Omental fat pad (tissue), 4 donors: ENCODE data around the gene AUTS2. TPM values are rescaled to one million over a fixed set of nuclear protein-coding genes. Genes with fewer than 3 reads are reported as not detected.

Experiments
- ATAC-seq: fragments of 150-250 bp; one replicate; pipeline ENCODE4 v1.9.1; 2016; ENCODE audit warnings: mild to moderate bottlenecking, moderate library complexity; ENCODE audit not compliant: low FRiP score
- DNase-seq: peaks from one replicate; pipeline ENCODE4 v3.0.0-alpha.2; 2019; ENCODE audit warnings: low spot score
- total RNA-seq, 4 donors: library from RNA; depleted of rRNA; stranded (reverse); fragments of >200 nt; gene quantifications; one replicate each; pipeline ENCODE4 v1.1.0, GENCODE V29; 2016
- TF ChIP-seq, protein P1 (sequence below), 3 donors: fragments of 450-650 bp; IDR thresholded peaks; one replicate each; pipeline ENCODE4 v1.5.1; 2016 to 2017; ENCODE audit warnings: antibody characterized with exemption in 3 of 3, mild to moderate bottlenecking in 3 of 3, moderate library complexity in 2 of 3

AUTS2 gene
- total RNA-seq, 4 donors from 2014 or later: 13.2 to 27.0 (median 21.2) TPM

DNA sequence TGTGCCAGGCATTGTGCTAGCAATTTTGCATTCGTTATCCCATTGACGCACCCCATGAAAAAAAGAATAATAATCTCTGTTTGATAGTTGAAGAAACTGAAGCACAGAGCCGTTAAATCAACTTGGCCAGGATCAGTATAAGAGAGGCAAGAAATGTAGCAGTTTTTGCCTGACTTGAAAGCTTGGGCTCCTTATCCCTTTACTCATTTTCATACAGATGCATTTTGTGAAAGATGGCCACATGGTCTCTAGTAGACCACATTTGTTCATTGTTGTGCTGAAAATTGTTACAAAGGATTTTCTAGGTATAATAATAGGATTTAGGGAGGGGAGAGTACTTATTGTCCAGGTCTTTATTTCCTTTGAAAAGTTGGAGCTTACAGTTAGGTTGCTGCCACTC, 14.7 kb downstream of the AUTS2 start:
- ATAC-seq (no peak), DNase-seq (no peak)
- TF ChIP-seq, protein P1, sequence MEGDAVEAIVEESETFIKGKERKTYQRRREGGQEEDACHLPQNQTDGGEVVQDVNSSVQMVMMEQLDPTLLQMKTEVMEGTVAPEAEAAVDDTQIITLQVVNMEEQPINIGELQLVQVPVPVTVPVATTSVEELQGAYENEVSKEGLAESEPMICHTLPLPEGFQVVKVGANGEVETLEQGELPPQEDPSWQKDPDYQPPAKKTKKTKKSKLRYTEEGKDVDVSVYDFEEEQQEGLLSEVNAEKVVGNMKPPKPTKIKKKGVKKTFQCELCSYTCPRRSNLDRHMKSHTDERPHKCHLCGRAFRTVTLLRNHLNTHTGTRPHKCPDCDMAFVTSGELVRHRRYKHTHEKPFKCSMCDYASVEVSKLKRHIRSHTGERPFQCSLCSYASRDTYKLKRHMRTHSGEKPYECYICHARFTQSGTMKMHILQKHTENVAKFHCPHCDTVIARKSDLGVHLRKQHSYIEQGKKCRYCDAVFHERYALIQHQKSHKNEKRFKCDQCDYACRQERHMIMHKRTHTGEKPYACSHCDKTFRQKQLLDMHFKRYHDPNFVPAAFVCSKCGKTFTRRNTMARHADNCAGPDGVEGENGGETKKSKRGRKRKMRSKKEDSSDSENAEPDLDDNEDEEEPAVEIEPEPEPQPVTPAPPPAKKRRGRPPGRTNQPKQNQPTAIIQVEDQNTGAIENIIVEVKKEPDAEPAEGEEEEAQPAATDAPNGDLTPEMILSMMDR (IDR thresholded peaks at IDR 0.05): no peak

DNA sequence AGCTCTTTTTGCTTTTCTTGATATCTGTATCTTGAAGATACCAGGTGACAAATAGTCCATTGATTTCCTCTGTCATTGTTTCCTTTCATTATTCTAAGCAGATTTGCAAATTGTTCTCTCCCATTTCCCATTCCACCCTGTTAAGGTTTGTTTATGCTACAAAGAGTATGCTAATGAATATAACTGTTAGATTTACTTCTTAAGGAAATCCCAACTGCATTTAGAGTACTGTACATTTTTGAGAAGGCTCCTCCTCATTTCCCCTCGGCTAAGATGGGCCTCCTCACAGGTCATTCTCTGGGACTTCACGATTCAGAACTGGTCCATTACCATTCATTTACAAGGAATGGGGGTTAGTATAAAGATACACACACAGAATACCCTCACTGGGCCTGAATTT, 15.6 kb downstream of the AUTS2 start:
- DNase-seq (no peak), ATAC-seq (no peak)

DNA sequence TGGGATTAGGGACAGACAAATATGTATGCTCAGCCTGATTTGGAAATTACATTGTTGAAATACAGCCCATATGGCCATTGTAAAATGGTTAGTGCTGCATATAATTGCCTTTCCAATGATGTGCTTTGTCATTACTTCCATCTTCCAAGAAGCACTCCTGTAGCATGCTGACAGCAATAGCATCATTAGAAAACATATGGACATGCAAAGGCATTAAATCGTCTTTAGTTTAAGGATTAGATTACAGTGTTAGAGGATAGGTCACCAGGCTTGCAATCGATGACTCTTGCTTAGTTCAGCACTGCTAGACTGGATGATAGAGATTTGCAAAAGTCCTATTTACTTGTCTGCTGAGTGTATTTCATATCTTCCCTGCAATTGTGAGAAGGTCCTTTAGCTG, 17.4 kb downstream of the AUTS2 start:
- TF ChIP-seq, protein P1 (IDR thresholded peaks at IDR 0.05): no peak
- DNase-seq (no peak), ATAC-seq (no peak)

More for the DNA sequence above, 15.6 kb downstream of the AUTS2 start:
- TF ChIP-seq, protein P1 (IDR thresholded peaks at IDR 0.05): no peak

DNA sequence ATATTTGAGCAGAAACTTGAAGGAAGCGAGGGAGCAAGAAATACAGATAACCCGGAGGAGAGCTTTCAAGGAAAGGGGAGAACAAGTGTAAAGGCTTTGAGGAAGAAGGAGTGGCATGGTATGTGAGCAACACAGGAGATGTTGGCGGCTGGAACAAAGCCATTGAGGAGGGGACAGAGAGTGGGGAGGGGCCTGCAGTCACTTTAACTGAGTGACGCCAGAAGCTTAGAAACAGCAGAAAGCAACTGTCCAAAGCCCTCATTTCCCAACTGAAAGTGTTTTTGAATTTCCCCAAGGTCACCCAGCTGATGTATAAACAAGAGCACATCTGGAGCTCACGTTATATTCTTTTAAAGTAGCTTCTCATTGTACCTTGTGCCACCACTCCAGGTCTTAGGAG, 19.1 kb downstream of the AUTS2 start:
- DNase-seq (no peak), ATAC-seq (no peak)
- TF ChIP-seq, protein P1 (IDR thresholded peaks at IDR 0.05): no peak

DNA sequence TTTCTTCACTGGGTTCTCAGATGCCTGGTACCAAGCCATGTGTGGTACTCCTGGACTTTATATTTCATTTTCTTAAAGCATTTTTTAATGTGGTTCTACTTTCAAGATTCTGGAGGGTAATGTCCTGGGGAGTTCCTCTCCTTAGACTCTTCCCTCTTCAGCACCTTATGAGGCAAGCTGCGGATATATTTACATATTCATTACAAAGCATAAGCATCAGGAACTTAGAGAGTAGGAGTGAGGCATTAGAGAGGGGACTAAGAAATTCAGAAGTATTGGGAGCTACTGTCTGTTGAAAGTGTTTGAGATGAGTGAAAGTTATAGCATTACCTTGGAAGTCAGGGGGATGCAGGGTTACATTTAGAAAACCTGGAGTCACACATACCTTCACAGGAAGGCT, 20.8 kb downstream of the AUTS2 start:
- TF ChIP-seq, protein P1 (IDR thresholded peaks at IDR 0.05): no peak
- ATAC-seq (no peak), DNase-seq (no peak)

DNA sequence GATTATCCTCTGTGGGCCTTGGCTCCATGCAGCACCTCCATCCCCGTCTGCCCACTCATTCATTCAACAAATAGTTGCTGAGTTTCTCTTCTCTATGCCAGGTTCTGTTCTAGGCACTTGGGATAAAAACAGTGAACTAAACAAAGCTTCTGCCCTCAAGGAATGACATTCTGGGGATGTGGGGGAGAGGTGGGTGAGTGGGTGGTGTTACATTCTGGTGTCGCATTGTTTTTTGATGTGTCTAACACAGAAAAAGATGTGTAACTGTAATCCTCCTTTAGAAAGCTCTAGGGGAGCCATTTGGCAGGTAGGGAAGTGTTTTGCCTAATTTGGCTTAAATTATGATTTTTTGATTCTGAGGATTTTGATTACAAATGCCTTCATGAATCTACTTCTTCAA, 21.4 kb downstream of the AUTS2 start:
- TF ChIP-seq, protein P1 (IDR thresholded peaks at IDR 0.05): no peak
- no peak for DNase-seq
- no peak for ATAC-seq

DNA sequence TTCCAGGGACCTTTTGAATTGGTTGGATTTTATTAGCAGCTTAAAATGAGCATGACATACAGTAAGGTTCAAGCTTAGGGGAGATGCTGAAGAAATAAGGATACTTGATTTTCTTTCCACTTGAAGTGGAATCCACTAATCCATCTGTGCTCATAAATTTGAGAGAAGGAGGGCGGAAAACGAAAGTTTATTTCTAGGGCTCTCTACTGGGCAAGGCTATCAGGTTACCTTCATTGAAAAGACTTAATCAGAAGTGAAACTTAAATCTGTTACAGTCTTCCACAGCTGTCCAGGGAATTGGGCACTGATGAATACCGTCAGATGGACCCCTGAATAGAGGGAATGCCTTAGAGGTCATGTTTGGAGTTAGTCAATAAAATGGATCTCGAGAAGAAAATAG, 21.8 kb downstream of the AUTS2 start:
- ATAC-seq (no peak), DNase-seq (no peak)
- TF ChIP-seq, protein P1 (IDR thresholded peaks at IDR 0.05): no peak
